ENCODE data around the gene PDYN. TPM values are rescaled to one million over a fixed set of nuclear protein-coding genes. Genes with fewer than 3 reads are reported as not detected.
A peak's percentile ranks its signal among the peaks of the same experiment; 100 is the strongest.

Gene PDYN
- total RNA-seq, 6 experiments from 2014 or later: not detected

- Mint-ChIP-seq H3K4me1 (ENCODE audit: low read depth) (peaks cover 6% of the 10 kb centered on the region; the same call in 1 of the 2 replicates), H3K36me3 (ENCODE audit: low read depth) (no peaks in the 10 kb centered on the region), H3K27me3 (ENCODE audit: insufficient read depth) (peaks cover 55% of the 10 kb centered on the region), H3K4me3 (peak overlapping the region; percentile 22; the same call in 1 of the 2 replicates), H3K27ac (no peak overlapping the region), H3K9me3 (no peaks in the 10 kb centered on the region)
- no peak for DNase-seq
- TF ChIP-seq CTCF (IDR thresholded peaks at IDR 0.05): no peak
Measured at GRCh38 chr20:1946762-1947534, 46.9 kb downstream of the PDYN start.

- no peak for TF ChIP-seq CTCF (IDR thresholded peaks at IDR 0.05)
- Mint-ChIP-seq H3K27ac (no peak overlapping the region), H3K4me1 (ENCODE audit: low read depth) (peaks cover 7% of the 10 kb centered on the region), H3K4me3 (no peak overlapping the region), H3K9me3 (no peaks in the 10 kb centered on the region), H3K36me3 (ENCODE audit: low read depth) (no peaks in the 10 kb centered on the region), H3K27me3 (ENCODE audit: insufficient read depth) (peaks cover 52% of the 10 kb centered on the region)
- DNase-seq: no peak
Measured at GRCh38 chr20:1946442-1946761, 47.5 kb downstream of the PDYN start.

- no peak for DNase-seq
- Mint-ChIP-seq H3K9me3 (no peaks in the 10 kb centered on the region), H3K4me3 (no peak overlapping the region), H3K27ac (no peak overlapping the region), H3K36me3 (ENCODE audit: low read depth) (no peaks in the 10 kb centered on the region), H3K27me3 (ENCODE audit: insufficient read depth) (peaks cover 46% of the 10 kb centered on the region), H3K4me1 (ENCODE audit: low read depth) (peaks cover 12% of the 10 kb centered on the region)
- no peak for TF ChIP-seq CTCF (IDR thresholded peaks at IDR 0.05)
Measured at GRCh38 chr20:1945660-1946059, 48.2 kb downstream of the PDYN start.

- TF ChIP-seq CTCF (IDR thresholded peaks at IDR 0.05): no peak
- no peak for DNase-seq
- peaks cover 12% of the 10 kb centered on the region for H3K4me1 Mint-ChIP-seq (ENCODE audit: low read depth)
- no peaks in the 10 kb centered on the region for H3K36me3 Mint-ChIP-seq (ENCODE audit: low read depth)
- H3K9me3 Mint-ChIP-seq: no peaks in the 10 kb centered on the region
- H3K4me3 Mint-ChIP-seq: no peak overlapping the region
- H3K27ac Mint-ChIP-seq: no peak overlapping the region
- peaks cover 45% of the 10 kb centered on the region for H3K27me3 Mint-ChIP-seq (ENCODE audit: insufficient read depth)
Measured at GRCh38 chr20:1945134-1945618, 48.7 kb downstream of the PDYN start.

- H3K36me3 Mint-ChIP-seq (ENCODE audit: low read depth): no peaks in the 10 kb centered on the region
- H3K27ac Mint-ChIP-seq: no peak overlapping the region
- H3K4me3 Mint-ChIP-seq: no peak overlapping the region
- no peaks in the 10 kb centered on the region for H3K9me3 Mint-ChIP-seq
- H3K4me1 Mint-ChIP-seq (ENCODE audit: low read depth): peaks cover 12% of the 10 kb centered on the region
- TF ChIP-seq CTCF (IDR thresholded peaks at IDR 0.05): no peak
- no peak for DNase-seq
- H3K27me3 Mint-ChIP-seq (ENCODE audit: insufficient read depth): peaks cover 46% of the 10 kb centered on the region
Measured at GRCh38 chr20:1944345-1945091, 49.3 kb downstream of the PDYN start.

Measured in HFFc6 (cell line).